ENCODE results near the gene NDUFB7.

Gene NDUFB7

GRCh38 chr19:14545716-14546082 lies 26.2 kb downstream of the NDUFB7 start (continued):
- TF ChIP-seq, protein P1, sequence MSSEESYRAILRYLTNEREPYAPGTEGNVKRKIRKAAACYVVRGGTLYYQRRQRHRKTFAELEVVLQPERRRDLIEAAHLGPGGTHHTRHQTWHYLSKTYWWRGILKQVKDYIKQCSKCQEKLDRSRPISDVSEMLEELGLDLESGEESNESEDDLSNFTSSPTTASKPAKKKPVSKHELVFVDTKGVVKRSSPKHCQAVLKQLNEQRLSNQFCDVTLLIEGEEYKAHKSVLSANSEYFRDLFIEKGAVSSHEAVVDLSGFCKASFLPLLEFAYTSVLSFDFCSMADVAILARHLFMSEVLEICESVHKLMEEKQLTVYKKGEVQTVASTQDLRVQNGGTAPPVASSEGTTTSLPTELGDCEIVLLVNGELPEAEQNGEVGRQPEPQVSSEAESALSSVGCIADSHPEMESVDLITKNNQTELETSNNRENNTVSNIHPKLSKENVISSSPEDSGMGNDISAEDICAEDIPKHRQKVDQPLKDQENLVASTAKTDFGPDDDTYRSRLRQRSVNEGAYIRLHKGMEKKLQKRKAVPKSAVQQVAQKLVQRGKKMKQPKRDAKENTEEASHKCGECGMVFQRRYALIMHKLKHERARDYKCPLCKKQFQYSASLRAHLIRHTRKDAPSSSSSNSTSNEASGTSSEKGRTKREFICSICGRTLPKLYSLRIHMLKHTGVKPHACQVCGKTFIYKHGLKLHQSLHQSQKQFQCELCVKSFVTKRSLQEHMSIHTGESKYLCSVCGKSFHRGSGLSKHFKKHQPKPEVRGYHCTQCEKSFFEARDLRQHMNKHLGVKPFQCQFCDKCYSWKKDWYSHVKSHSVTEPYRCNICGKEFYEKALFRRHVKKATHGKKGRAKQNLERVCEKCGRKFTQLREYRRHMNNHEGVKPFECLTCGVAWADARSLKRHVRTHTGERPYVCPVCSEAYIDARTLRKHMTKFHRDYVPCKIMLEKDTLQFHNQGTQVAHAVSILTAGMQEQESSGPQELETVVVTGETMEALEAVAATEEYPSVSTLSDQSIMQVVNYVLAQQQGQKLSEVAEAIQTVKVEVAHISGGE (tag by site-specific recombination; conservative IDR thresholded peaks at IDR 0.05; ENCODE audit: low read depth): no peak
- TF ChIP-seq ZNF214 (tag by site-specific recombination; IDR thresholded peaks at IDR 0.05; ENCODE audit: borderline replicate concordance) (no peak), AEBP2 (tag by site-specific recombination; IDR thresholded peaks at IDR 0.05; ENCODE audit: borderline replicate concordance) (no peak), ZNF202 (tag by site-specific recombination; IDR thresholded peaks at IDR 0.05; ENCODE audit: borderline replicate concordance) (no peak), ZBTB21 (tag by site-specific recombination; IDR thresholded peaks at IDR 0.05) (no peak), ZNF768 (tag by site-specific recombination; IDR thresholded peaks at IDR 0.05) (no peak), KLF7 (tag by site-specific recombination; IDR thresholded peaks at IDR 0.05; ENCODE audit: borderline replicate concordance) (no peak)

DNA sequence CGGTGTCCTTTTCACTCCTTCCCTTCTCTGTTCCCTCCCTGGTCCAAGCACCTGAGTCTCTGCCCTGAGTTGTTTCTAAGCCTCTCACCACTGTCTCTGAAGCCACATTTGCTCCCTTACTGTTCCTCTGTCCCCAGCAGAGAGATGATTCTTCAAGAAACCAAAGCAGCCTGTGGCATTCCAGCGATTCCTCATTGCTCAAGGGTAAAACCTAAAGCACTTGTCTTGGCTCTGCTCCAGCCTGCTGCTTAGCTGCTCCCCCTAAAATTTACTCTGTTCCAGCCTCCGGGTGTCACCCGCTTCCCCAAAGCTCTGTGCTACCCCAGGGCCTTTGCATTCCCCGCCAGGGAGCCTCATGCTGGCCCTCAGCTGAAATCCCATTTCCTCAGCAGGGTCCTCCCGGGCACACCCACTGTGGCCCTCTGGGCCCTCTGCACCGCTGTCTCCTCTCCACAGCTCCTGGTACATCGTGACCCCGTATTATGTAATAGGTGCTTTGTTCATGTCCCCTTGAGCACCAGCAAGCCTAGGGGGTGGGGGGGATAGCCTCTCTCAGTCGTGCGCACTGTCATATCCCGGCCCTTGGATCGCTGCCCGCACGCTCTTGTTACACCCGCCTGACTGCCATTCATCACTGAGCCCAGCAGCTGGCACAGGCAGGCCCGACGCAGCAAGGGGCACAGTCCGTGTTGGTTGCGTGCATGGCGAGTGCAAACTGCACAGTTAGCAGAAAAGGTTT lies 26.7 kb downstream of the NDUFB7 start:
- H3K36me3 ChIP-seq (ENCODE audit: control insufficient read depth in 2 of 2, insufficient read depth in 1 of 2, low read length in 2 of 2): peaks cover 0 to 7% of the 10 kb centered on the region in 2 experiments; a peak in 2 of 3 replicates
- CTCF ChIA-PET: interaction anchor here (0.6 to 0.8 kb wide), 2 partner anchors 12 to 29 kb away, joined by 4 to 8 read pairs; no protein-coding TSS in a partner anchor
- TF ChIP-seq ZIC2 (tag by site-specific recombination; IDR thresholded peaks at IDR 0.05) (peak; percentile 56), KLF1 (tag by site-specific recombination; IDR thresholded peaks at IDR 0.05) (0 out of 2 replicates have a peak, but pooled peaks have one; percentile 8), ZFP41 (tag by site-specific recombination; IDR thresholded peaks at IDR 0.05; ENCODE audit: borderline replicate concordance) (no peak), ZNF623 (tag by site-specific recombination; IDR thresholded peaks at IDR 0.05) (peak; percentile 94), MEIS1 (CRISPR knock-in tag; IDR thresholded peaks at IDR 0.05; ENCODE audit: borderline replicate concordance) (no peak)
- POLR2A ChIA-PET: interaction anchor here (0.5 kb wide), 1 partner anchor 10 kb away, joined by 6 read pairs; no protein-coding TSS in a partner anchor
- no peaks in the 10 kb centered on the region for H3K9me3 ChIP-seq (ENCODE audit: control insufficient read depth, insufficient read depth, low read depth, low read length)
- peaks cover 5% of the 10 kb centered on the region; the same call in 1 of the 2 replicates for H3K4me1 ChIP-seq (ENCODE audit: control insufficient read depth, insufficient read depth, low read length)
- no peak overlapping the region for H3K4me3 ChIP-seq (ENCODE audit: low read depth, low read length)
- H3K27ac ChIP-seq (ENCODE audit: extremely low read depth, low read depth, low read length): no peak overlapping the region

GRCh38 chr19:14544047-14544446 lies 27.8 kb downstream of the NDUFB7 start:
- H3K9me3 ChIP-seq (ENCODE audit: control insufficient read depth, insufficient read depth, low read depth, low read length): no peaks in the 10 kb centered on the region
- H3K36me3 ChIP-seq (ENCODE audit: control insufficient read depth in 2 of 2, insufficient read depth in 1 of 2, low read length in 2 of 2): peaks cover 3 to 12% of the 10 kb centered on the region in 2 experiments; a peak in 2 of 3 replicates
- ChIA-PET CTCF (interaction anchor here (1.0 to 1.3 kb wide), 2 partner anchors 10 to 12 kb away, joined by 5 to 7 read pairs; no protein-coding TSS in a partner anchor), POLR2A (no interaction called here)
- H3K27ac ChIP-seq (ENCODE audit: extremely low read depth, low read depth, low read length): no peak overlapping the region
- H3K4me1 ChIP-seq (ENCODE audit: control insufficient read depth, insufficient read depth, low read length): peaks cover 2% of the 10 kb centered on the region; the same call in 1 of the 2 replicates
- H3K4me3 ChIP-seq (ENCODE audit: low read depth, low read length): no peak overlapping the region
- no peak for TF ChIP-seq ZNF292 (tag by site-specific recombination; IDR thresholded peaks at IDR 0.05; ENCODE audit: borderline replicate concordance, low read depth)
- no peak for TF ChIP-seq ZSCAN16 (tag by site-specific recombination; IDR thresholded peaks at IDR 0.05)
- TF ChIP-seq INSM2 (tag by site-specific recombination; IDR thresholded peaks at IDR 0.05): no peak
- TF ChIP-seq TCF7L2 (IDR thresholded peaks at IDR 0.05; ENCODE audit: borderline replicate concordance, low read depth, low read length): no peak
- no peak for TF ChIP-seq ZBTB7A (tag by site-specific recombination; IDR thresholded peaks at IDR 0.05; ENCODE audit: low read depth)
- TF ChIP-seq, protein P2, sequence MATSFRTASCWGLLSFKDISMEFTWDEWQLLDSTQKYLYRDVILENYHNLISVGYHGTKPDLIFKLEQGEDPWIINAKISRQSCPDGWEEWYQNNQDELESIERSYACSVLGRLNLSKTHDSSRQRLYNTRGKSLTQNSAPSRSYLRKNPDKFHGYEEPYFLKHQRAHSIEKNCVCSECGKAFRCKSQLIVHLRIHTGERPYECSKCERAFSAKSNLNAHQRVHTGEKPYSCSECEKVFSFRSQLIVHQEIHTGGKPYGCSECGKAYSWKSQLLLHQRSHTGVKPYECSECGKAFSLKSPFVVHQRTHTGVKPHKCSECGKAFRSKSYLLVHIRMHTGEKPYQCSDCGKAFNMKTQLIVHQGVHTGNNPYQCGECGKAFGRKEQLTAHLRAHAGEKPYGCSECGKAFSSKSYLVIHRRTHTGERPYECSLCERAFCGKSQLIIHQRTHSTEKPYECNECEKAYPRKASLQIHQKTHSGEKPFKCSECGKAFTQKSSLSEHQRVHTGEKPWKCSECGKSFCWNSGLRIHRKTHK (tag by site-specific recombination; IDR thresholded peaks at IDR 0.05): no peak
- no peak for TF ChIP-seq ZNF366 (tag by site-specific recombination; conservative IDR thresholded peaks at IDR 0.05)
- TF ChIP-seq ZNF837 (tag by site-specific recombination; IDR thresholded peaks at IDR 0.05): no peak
- TF ChIP-seq ZNF223 (tag by site-specific recombination; IDR thresholded peaks at IDR 0.05): no peak
- TF ChIP-seq YY1 (tag by site-specific recombination; IDR thresholded peaks at IDR 0.05): no peak
- no peak for TF ChIP-seq KLF1 (tag by site-specific recombination; IDR thresholded peaks at IDR 0.05)
- TF ChIP-seq OSR2 (tag by site-specific recombination; IDR thresholded peaks at IDR 0.05): no peak
- TF ChIP-seq ZEB2 (tag by site-specific recombination; IDR thresholded peaks at IDR 0.05): no peak

Measured in HEK293 (cell line).